GM19240 (cell line): ENCODE measurements around the gene FGF18.

ENCODE experiments used
- DNase-seq: peaks from one replicate; pipeline ENCODE4 v3.0.0; 2011; ENCODE audit warnings: low spot score; ENCODE audit not compliant: insufficient read length

The FGF18 gene

GRCh38 chr5:171441246-171441791 is 21.9 kb downstream of the FGF18 start:
- DNase-seq: no peak

- DNase-seq: no peak
Observed at GRCh38 chr5:171442287-171443042, 23.0 kb downstream of the FGF18 start.

- DNase-seq: no peak
Observed at GRCh38 chr5:171444582-171444981, 25.1 kb downstream of the FGF18 start.

GRCh38 chr5:171445644-171446516 is 26.4 kb downstream of the FGF18 start:
- no peak for DNase-seq

- DNase-seq: no peak
Observed at GRCh38 chr5:171447226-171447625, 27.8 kb downstream of the FGF18 start.

- no peak for DNase-seq
Observed at GRCh38 chr5:171449426-171449825, 30.0 kb downstream of the FGF18 start.

- DNase-seq: no peak
Observed at GRCh38 chr5:171450423-171451331, 31.2 kb downstream of the FGF18 start.

GRCh38 chr5:171451421-171451820 is 32.0 kb downstream of the FGF18 start:
- no peak for DNase-seq

- no peak for DNase-seq
Observed at GRCh38 chr5:171453056-171453725, 33.7 kb downstream of the FGF18 start.

- DNase-seq: no peak
Observed at GRCh38 chr5:171453988-171454387, 34.5 kb downstream of the FGF18 start.

GRCh38 chr5:171454549-171454948 is 35.1 kb downstream of the FGF18 start:
- no peak for DNase-seq

GRCh38 chr5:171455522-171455921 is 36.1 kb downstream of the FGF18 start:
- no peak for DNase-seq

- no peak for DNase-seq
Observed at GRCh38 chr5:171457208-171457981, 37.9 kb downstream of the FGF18 start.

GRCh38 chr5:171459839-171460238 is 40.4 kb downstream of the FGF18 start:
- DNase-seq: no peak

GRCh38 chr5:171462136-171462927 is 42.9 kb downstream of the FGF18 start:
- DNase-seq: no peak

- DNase-seq: no peak
Observed at GRCh38 chr5:171462928-171463861, 43.7 kb downstream of the FGF18 start.

- DNase-seq: no peak
Observed at GRCh38 chr5:171463862-171464229, 44.4 kb downstream of the FGF18 start.

GRCh38 chr5:171464829-171465228 is 45.4 kb downstream of the FGF18 start:
- no peak for DNase-seq
